ENCODE data around the gene C1QTNF2.

C1QTNF2 gene

GRCh38 chr5:160369990-160370712 lies at the start of gene C1QTNF2:
TSS of gene C1QTNF2 (minus strand) at chr5:160370626. CDS start at chr5:160355011, 15,615 bp downstream.
- DNase-seq (ENCODE audit: low read depth), result no peak

- no peak for DNase-seq (ENCODE audit: low read depth)
These were observed 49.8 kb upstream of the C1QTNF2 start for GRCh38 chr5:160420331-160420610.

- no peak for DNase-seq (ENCODE audit: low read depth)
These were observed 49.3 kb upstream of the C1QTNF2 start for GRCh38 chr5:160419458-160420330.

GRCh38 chr5:160418561-160419457 lies 48.4 kb upstream of the C1QTNF2 start, which contains the start of gene SLU7:
TSS of gene SLU7 (minus strand) at chr5:160419081. CDS start at chr5:160415294, 3,787 bp downstream.
- peak; percentile 88 for DNase-seq (ENCODE audit: low read depth)

- peak; percentile 41 for DNase-seq (ENCODE audit: low read depth)
These were observed 29.3 kb upstream of the C1QTNF2 start, which contains the start of gene FAM200C for GRCh38 chr5:160399402-160400353. TSS of gene FAM200C (minus strand) at chr5:160400054. CDS start at chr5:160395490, 4,564 bp downstream.

- DNase-seq (ENCODE audit: low read depth), result no peak
These were observed 28.4 kb upstream of the C1QTNF2 start for GRCh38 chr5:160398806-160399205.

- DNase-seq (ENCODE audit: low read depth), result no peak
These were observed 27.1 kb upstream of the C1QTNF2 start for GRCh38 chr5:160397492-160397891.

GRCh38 chr5:160395111-160395510 lies 24.7 kb upstream of the C1QTNF2 start:
- no peak for DNase-seq (ENCODE audit: low read depth)

GRCh38 chr5:160390787-160391696 lies 20.6 kb upstream of the C1QTNF2 start:
- no peak for DNase-seq (ENCODE audit: low read depth)

- DNase-seq (ENCODE audit: low read depth), result no peak
These were observed 17.0 kb upstream of the C1QTNF2 start for GRCh38 chr5:160387445-160387844.

GRCh38 chr5:160385496-160385895 lies 15.1 kb upstream of the C1QTNF2 start:
- no peak for DNase-seq (ENCODE audit: low read depth)

GRCh38 chr5:160384681-160385080 lies 14.3 kb upstream of the C1QTNF2 start:
- no peak for DNase-seq (ENCODE audit: low read depth)

- no peak for DNase-seq (ENCODE audit: low read depth)
These were observed 11.9 kb upstream of the C1QTNF2 start for GRCh38 chr5:160382346-160382745.

GRCh38 chr5:160380041-160380440 lies 9.6 kb upstream of the C1QTNF2 start:
- no peak for DNase-seq (ENCODE audit: low read depth)

GRCh38 chr5:160379511-160379910 lies 9.1 kb upstream of the C1QTNF2 start:
- DNase-seq (ENCODE audit: low read depth), result no peak

- DNase-seq (ENCODE audit: low read depth), result no peak
These were observed 7.9 kb upstream of the C1QTNF2 start for GRCh38 chr5:160378330-160378729.

- DNase-seq (ENCODE audit: low read depth), result no peak
These were observed 7.2 kb upstream of the C1QTNF2 start for GRCh38 chr5:160377651-160378050.

GRCh38 chr5:160376416-160376815 lies 6.0 kb upstream of the C1QTNF2 start:
- no peak for DNase-seq (ENCODE audit: low read depth)

- DNase-seq (ENCODE audit: low read depth), result no peak
These were observed 5.3 kb upstream of the C1QTNF2 start for GRCh38 chr5:160375701-160376100.

- no peak for DNase-seq (ENCODE audit: low read depth)
These were observed 4.7 kb upstream of the C1QTNF2 start for GRCh38 chr5:160375166-160375565.
